22Rv1 (cell line): ENCODE results near the gene ATP1A4.

Source experiments
- ZFX ChIP-seq: fragments of 450-650 bp; IDR thresholded peaks from 2 replicates; pipeline ENCODE4 v1.6.1; 2017; ENCODE audit warnings: antibody characterized with exemption, borderline replicate concordance
- TF ChIP-seq, protein P1 (sequence below): fragments of 450-650 bp; IDR thresholded peaks from 2 replicates; pipeline ENCODE4 v1.5.1; 2017; ENCODE audit warnings: mild to moderate bottlenecking

- TF ChIP-seq, protein P1, sequence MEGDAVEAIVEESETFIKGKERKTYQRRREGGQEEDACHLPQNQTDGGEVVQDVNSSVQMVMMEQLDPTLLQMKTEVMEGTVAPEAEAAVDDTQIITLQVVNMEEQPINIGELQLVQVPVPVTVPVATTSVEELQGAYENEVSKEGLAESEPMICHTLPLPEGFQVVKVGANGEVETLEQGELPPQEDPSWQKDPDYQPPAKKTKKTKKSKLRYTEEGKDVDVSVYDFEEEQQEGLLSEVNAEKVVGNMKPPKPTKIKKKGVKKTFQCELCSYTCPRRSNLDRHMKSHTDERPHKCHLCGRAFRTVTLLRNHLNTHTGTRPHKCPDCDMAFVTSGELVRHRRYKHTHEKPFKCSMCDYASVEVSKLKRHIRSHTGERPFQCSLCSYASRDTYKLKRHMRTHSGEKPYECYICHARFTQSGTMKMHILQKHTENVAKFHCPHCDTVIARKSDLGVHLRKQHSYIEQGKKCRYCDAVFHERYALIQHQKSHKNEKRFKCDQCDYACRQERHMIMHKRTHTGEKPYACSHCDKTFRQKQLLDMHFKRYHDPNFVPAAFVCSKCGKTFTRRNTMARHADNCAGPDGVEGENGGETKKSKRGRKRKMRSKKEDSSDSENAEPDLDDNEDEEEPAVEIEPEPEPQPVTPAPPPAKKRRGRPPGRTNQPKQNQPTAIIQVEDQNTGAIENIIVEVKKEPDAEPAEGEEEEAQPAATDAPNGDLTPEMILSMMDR, result no peak
- no peak for TF ChIP-seq ZFX
These were observed 38.5 kb downstream of the ATP1A4 start, which contains the start of gene CASQ1 for GRCh38 chr1:160189649-160190625.
